HG03520 (cell line): ENCODE data around the gene IGF1R.

Experiments
- ATAC-seq: cut with Tn5 transposase; IDR thresholded peaks from one replicate; pipeline ENCODE4 v1.9.1; 2021; ENCODE audit warnings: mild to moderate bottlenecking, moderate library complexity; ENCODE audit not compliant: unreplicated experiment

IGF1R gene

GRCh38 chr15:98792117-98792516 lies 143.8 kb downstream of the IGF1R start:
- ATAC-seq, result no peak

- no peak for ATAC-seq
These were observed 145.9 kb downstream of the IGF1R start for GRCh38 chr15:98794211-98794610.

- ATAC-seq, result no peak
These were observed 146.4 kb downstream of the IGF1R start for GRCh38 chr15:98794748-98795147.

DNA sequence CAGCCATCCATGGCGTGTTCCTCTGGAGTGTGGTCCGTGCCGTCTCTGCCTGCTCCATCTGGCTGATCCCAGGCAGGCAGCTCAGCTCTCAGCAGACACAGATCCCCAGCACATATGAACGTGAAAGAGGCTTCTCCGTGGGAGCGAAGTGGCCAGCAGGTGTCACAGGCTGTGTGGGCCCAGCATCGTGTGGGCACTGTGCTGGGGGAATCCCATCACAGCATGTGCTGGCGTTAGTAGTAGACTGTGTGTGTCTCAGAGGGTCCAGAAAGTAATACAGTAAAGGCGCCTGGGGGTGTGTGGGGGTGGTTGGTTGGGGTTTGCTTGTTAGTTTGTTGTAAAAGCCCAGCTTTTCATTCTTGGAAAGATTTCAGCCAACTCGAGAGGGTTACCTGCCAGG lies 147.6 kb downstream of the IGF1R start:
- ATAC-seq, result no peak

DNA sequence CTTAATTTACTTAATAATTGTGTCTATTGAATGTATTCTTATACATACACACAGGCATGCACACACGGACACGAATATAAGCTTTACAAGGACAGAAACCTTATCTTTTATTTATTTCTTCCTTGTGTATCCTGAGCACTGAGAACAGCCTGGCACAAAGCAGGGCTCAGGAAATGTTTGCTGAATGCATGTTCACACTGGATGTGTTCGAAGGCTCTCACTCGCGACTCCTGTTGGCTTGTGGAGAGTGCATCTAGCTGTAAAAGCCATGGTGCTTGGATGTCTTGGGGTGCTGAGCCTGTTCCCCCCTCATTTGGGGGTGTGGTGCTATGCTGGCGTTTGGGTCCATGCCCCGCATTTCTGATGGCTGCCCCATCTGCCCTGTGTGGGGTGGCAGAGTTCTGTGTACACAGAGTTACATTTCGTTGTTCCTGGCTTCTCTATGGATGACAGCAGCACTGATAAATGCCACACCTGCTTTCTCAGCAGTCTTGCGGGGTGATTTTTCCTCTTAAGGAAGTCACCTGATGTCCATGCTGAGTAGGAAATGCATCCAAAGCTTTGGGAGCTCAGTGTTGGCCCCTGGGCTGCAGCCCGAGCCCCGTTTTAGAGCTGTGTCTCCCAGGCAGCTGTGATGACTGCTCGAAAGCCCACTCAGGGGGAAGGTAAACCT lies 148.5 kb downstream of the IGF1R start:
- no peak for ATAC-seq

GRCh38 chr15:98798375-98798893 lies 150.1 kb downstream of the IGF1R start:
- ATAC-seq, result no peak

GRCh38 chr15:98799461-98800390 lies 151.4 kb downstream of the IGF1R start:
- no peak for ATAC-seq

- ATAC-seq, result no peak
These were observed 152.3 kb downstream of the IGF1R start for GRCh38 chr15:98800437-98801233.

DNA sequence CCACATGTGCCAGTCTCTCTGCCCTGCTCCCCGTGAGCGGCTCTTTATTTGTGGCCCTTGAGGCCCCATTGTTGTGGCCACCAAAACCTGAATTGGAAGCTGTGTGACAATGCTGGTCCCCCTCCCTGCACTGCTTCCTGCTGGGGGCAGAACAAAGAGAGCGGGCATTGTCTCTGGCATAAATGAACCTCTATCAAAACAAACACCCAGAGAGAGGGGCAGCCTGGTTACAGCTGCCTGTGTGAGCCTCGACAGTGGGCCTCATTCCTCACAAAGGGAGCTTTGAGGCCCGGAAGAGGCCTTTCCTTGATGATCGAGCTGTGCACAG lies 152.9 kb downstream of the IGF1R start:
- no peak for ATAC-seq

DNA sequence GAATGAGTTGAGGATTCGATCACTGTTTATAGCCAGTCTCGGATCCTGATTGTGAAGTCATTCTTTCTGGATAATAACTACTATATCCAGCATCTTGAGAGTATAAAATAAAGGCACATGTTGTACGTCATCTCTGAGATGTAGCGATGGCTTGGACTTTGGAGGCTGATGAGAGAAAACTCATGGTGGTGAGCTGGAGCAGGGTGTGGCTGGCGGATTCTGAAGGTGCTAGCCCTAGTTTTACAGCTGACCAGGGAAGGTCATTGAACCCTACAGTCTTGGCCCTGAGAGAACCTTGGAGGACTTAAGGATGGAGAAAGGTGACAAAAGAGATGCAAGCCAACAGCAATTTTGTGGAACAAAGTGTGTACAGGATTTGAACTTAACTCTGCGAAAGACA lies 153.8 kb downstream of the IGF1R start:
- no peak for ATAC-seq

- ATAC-seq, result no peak
These were observed 155.1 kb downstream of the IGF1R start for GRCh38 chr15:98803228-98804056.

GRCh38 chr15:98804057-98804380 lies 155.7 kb downstream of the IGF1R start:
- no peak for ATAC-seq

GRCh38 chr15:98805434-98806274 lies 157.3 kb downstream of the IGF1R start:
- no peak for ATAC-seq

GRCh38 chr15:98806275-98806895 lies 158.0 kb downstream of the IGF1R start:
- no peak for ATAC-seq

- ATAC-seq, result no peak
These were observed 158.9 kb downstream of the IGF1R start for GRCh38 chr15:98807262-98807661.

- ATAC-seq, result no peak
These were observed 160.9 kb downstream of the IGF1R start for GRCh38 chr15:98809273-98809672.

GRCh38 chr15:98812716-98813446 lies 164.5 kb downstream of the IGF1R start:
- no peak for ATAC-seq

GRCh38 chr15:98813951-98814350 lies 165.6 kb downstream of the IGF1R start:
- ATAC-seq, result no peak

- ATAC-seq, result no peak
These were observed 166.9 kb downstream of the IGF1R start for GRCh38 chr15:98815207-98815606.
